ENCODE measurements around the gene SLC12A8.

Gene SLC12A8

GRCh38 chr3:125108833-125109535, 103.6 kb downstream of the SLC12A8 start:
- DNase-seq: no peak

- DNase-seq: peak; percentile 90
These were observed 104.5 kb downstream of the SLC12A8 start for GRCh38 chr3:125107861-125108567.

- no peak for DNase-seq
These were observed 105.2 kb downstream of the SLC12A8 start for GRCh38 chr3:125107363-125107762.

GRCh38 chr3:125105116-125105515, 107.4 kb downstream of the SLC12A8 start:
- no peak for DNase-seq

- DNase-seq: no peak
These were observed 107.9 kb downstream of the SLC12A8 start for GRCh38 chr3:125104639-125105038.

- no peak for DNase-seq
These were observed 109.1 kb downstream of the SLC12A8 start for GRCh38 chr3:125103406-125103805.

GRCh38 chr3:125102470-125102869, 110.1 kb downstream of the SLC12A8 start:
- no peak for DNase-seq

- peak; percentile 32 for DNase-seq
These were observed 113.8 kb downstream of the SLC12A8 start for GRCh38 chr3:125098611-125099291.

GRCh38 chr3:125090649-125091048, 121.9 kb downstream of the SLC12A8 start:
- DNase-seq: no peak

- DNase-seq: peak; percentile 86
These were observed 124.7 kb downstream of the SLC12A8 start for GRCh38 chr3:125087768-125088391.

GRCh38 chr3:125085166-125085565, 127.4 kb downstream of the SLC12A8 start:
- no peak for DNase-seq

- peak; percentile 54 for DNase-seq
These were observed 128.8 kb downstream of the SLC12A8 start for GRCh38 chr3:125083776-125084175.

- DNase-seq: peak; percentile 76
These were observed 130.2 kb downstream of the SLC12A8 start for GRCh38 chr3:125082339-125082738.

- no peak for DNase-seq
These were observed 132.5 kb downstream of the SLC12A8 start for GRCh38 chr3:125080077-125080476.

GRCh38 chr3:125079675-125080045, 132.9 kb downstream of the SLC12A8 start:
- no peak for DNase-seq

GRCh38 chr3:125078951-125079674, 133.4 kb downstream of the SLC12A8 start:
- DNase-seq: no peak

GRCh38 chr3:125077864-125078263, 134.7 kb downstream of the SLC12A8 start:
- DNase-seq: no peak

- DNase-seq: no peak
These were observed 136.1 kb downstream of the SLC12A8 start for GRCh38 chr3:125076464-125076863.

- no peak for DNase-seq
These were observed 136.8 kb downstream of the SLC12A8 start for GRCh38 chr3:125075738-125076137.

GRCh38 chr3:125073390-125073905, 139.1 kb downstream of the SLC12A8 start:
- DNase-seq: no peak

GRCh38 chr3:125072749-125073389, 139.7 kb downstream of the SLC12A8 start:
- DNase-seq: no peak

GRCh38 chr3:125072301-125072700, 140.2 kb downstream of the SLC12A8 start:
- peak; percentile 66 for DNase-seq

Data from fibroblast of skin of right quadriceps (primary cell).